ENCODE results near the gene AMFR. TPM values are rescaled to one million over a fixed set of nuclear protein-coding genes. Genes with fewer than 3 reads are reported as not detected.

Gene AMFR
- total RNA-seq, 1 experiment from 2014 or later = 31.7 TPM

DNA sequence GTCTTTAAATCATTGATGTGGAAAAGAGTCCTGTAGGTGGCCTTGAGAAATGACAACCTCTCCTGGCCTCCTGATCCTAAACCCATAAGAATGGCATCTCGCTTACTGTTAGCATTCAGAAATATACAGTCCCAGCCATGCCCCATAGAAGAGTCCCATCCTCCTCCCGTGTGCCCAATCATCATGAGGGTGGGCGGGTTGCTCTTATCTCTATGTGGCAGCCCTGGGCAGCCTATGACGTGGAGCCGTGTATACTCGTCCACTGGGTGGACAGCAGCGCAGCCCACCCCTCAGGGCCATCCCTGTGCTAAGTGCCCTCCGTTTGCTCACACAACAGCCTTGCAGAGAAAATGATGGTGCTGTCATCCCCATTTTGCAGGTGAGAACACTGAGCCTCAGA lies 105.3 kb downstream of the AMFR start (continued):
- no peak for TF ChIP-seq ZNF416 (CRISPR knock-in tag; IDR thresholded peaks at IDR 0.05)

- no peak for DNase-seq (ENCODE audit: low spot score)
- no peak for ATAC-seq
- Mint-ChIP-seq H3K9me3 (no peaks in the 10 kb centered on the region), H3K27me3 (ENCODE audit: low read depth) (peaks cover 9% of the 10 kb centered on the region), H3K27ac (no peak overlapping the region), H3K36me3 (no peaks in the 10 kb centered on the region), H3K4me1 (peaks cover 5% of the 10 kb centered on the region), H3K4me3 (no peak overlapping the region)
- ChIA-PET CTCF (interaction anchor here (1.0 to 4.0 kb wide), 4 partner anchors 36 to 305 kb away, joined by 3 to 17 read pairs (median 9); no protein-coding TSS in a partner anchor), POLR2A (no interaction called here)
- TF ChIP-seq KAT7 (CRISPR knock-in tag; IDR thresholded peaks at IDR 0.05; ENCODE audit: borderline replicate concordance) (no peak), ZNF671 (CRISPR knock-in tag; IDR thresholded peaks at IDR 0.05) (no peak), ZMAT4 (CRISPR knock-in tag; IDR thresholded peaks at IDR 0.05) (no peak), ZNF425 (CRISPR knock-in tag; conservative IDR thresholded peaks at IDR 0.05) (no peak), NR2C2 (CRISPR knock-in tag; IDR thresholded peaks at IDR 0.05) (no peak), ATF6 (CRISPR knock-in tag; IDR thresholded peaks at IDR 0.05) (no peak), ATF2 (CRISPR knock-in tag; IDR thresholded peaks at IDR 0.05; ENCODE audit: borderline replicate concordance, low read depth) (no peak), OVOL2 (CRISPR knock-in tag; IDR thresholded peaks at IDR 0.05; ENCODE audit: borderline replicate concordance) (no peak), ZNF121 (CRISPR knock-in tag; IDR thresholded peaks at IDR 0.05) (no peak), ZNF263 (CRISPR knock-in tag; IDR thresholded peaks at IDR 0.05; ENCODE audit: low read depth) (no peak), NR3C1 (CRISPR knock-in tag; conservative IDR thresholded peaks at IDR 0.05; ENCODE audit: low read depth) (no peak), IRF1 (CRISPR knock-in tag; IDR thresholded peaks at IDR 0.05) (no peak), CREM (CRISPR knock-in tag; IDR thresholded peaks at IDR 0.05) (no peak), AFF4 (CRISPR knock-in tag; IDR thresholded peaks at IDR 0.05; ENCODE audit: borderline replicate concordance) (no peak), CBFB (CRISPR knock-in tag; IDR thresholded peaks at IDR 0.05; ENCODE audit: low read depth) (no peak)
- TF ChIP-seq, protein P1, sequence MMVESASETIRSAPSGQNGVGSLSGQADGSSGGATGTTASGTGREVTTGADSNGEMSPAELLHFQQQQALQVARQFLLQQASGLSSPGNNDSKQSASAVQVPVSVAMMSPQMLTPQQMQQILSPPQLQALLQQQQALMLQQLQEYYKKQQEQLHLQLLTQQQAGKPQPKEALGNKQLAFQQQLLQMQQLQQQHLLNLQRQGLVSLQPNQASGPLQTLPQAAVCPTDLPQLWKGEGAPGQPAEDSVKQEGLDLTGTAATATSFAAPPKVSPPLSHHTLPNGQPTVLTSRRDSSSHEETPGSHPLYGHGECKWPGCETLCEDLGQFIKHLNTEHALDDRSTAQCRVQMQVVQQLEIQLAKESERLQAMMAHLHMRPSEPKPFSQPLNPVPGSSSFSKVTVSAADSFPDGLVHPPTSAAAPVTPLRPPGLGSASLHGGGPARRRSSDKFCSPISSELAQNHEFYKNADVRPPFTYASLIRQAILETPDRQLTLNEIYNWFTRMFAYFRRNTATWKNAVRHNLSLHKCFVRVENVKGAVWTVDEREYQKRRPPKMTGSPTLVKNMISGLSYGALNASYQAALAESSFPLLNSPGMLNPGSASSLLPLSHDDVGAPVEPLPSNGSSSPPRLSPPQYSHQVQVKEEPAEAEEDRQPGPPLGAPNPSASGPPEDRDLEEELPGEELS (CRISPR knock-in tag; IDR thresholded peaks at IDR 0.05) = no peak
- TF ChIP-seq, protein P2, sequence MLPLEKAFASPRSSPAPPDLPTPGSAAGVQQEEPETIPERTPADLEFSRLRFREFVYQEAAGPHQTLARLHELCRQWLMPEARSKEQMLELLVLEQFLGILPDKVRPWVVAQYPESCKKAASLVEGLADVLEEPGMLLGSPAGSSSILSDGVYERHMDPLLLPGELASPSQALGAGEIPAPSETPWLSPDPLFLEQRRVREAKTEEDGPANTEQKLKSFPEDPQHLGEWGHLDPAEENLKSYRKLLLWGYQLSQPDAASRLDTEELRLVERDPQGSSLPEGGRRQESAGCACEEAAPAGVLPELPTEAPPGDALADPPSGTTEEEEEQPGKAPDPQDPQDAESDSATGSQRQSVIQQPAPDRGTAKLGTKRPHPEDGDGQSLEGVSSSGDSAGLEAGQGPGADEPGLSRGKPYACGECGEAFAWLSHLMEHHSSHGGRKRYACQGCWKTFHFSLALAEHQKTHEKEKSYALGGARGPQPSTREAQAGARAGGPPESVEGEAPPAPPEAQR (CRISPR knock-in tag; IDR thresholded peaks at IDR 0.05) = no peak
- TF ChIP-seq, protein P3, sequence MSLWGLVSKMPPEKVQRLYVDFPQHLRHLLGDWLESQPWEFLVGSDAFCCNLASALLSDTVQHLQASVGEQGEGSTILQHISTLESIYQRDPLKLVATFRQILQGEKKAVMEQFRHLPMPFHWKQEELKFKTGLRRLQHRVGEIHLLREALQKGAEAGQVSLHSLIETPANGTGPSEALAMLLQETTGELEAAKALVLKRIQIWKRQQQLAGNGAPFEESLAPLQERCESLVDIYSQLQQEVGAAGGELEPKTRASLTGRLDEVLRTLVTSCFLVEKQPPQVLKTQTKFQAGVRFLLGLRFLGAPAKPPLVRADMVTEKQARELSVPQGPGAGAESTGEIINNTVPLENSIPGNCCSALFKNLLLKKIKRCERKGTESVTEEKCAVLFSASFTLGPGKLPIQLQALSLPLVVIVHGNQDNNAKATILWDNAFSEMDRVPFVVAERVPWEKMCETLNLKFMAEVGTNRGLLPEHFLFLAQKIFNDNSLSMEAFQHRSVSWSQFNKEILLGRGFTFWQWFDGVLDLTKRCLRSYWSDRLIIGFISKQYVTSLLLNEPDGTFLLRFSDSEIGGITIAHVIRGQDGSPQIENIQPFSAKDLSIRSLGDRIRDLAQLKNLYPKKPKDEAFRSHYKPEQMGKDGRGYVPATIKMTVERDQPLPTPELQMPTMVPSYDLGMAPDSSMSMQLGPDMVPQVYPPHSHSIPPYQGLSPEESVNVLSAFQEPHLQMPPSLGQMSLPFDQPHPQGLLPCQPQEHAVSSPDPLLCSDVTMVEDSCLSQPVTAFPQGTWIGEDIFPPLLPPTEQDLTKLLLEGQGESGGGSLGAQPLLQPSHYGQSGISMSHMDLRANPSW (CRISPR knock-in tag; conservative IDR thresholded peaks at IDR 0.05; ENCODE audit: low read depth) = no peak
Measured at GRCh38 chr16:56319376-56319775, 106.0 kb downstream of the AMFR start.

Data from WTC11 (cell line).